HepG2 (cell line): ENCODE data around the gene SLC25A47. TPM values are rescaled to one million over a fixed set of nuclear protein-coding genes. Genes with fewer than 3 reads are reported as not detected.

Experiments used
- ATAC-seq: fragments of 200-7000 bp; cut with Tn5 transposase; 3 replicates; pipeline ENCODE4 v1.9.1; 2020; ENCODE audit warnings: mild to moderate bottlenecking, moderate library complexity
- BruUV-seq: library from RNA; stranded (reverse); fragments of 400-500 nt; replicated peaks from 2 replicates; lab custom pipeline; 2021; lab: Mats Ljungman, UMichigan
- CTCF ChIA-PET: fragments of 300-600 bp; formaldehyde crosslinking; extraction: SDS; loops from one replicate; lab custom pipeline; 2021; ENCODE audit warnings: low total read pairs, inconsistent platforms, low intra/inter-chr PET ratio; lab: Yijun Ruan, JAX
- POLR2A ChIA-PET: fragments of 350-600 bp; sonication (Branson Sonifier 250); formaldehyde crosslinking; loops from one replicate; lab custom pipeline; 2020; ENCODE audit warnings: antibody characterized with exemption, inconsistent platforms; lab: Yijun Ruan, JAX
- DNase-seq: peaks from one replicate; pipeline ENCODE4 v3.0.0-alpha.2; 2015; ENCODE audit warnings: low spot score
- FAIRE-seq: peaks from 3 replicates; lab custom pipeline; 2011; peaks lifted over from hg19 to GRCh38; lab: Jason Lieb, UNC
- H2AFZ ChIP-seq: one replicate; pipeline ENCODE4 v1.6.1; 2011; ENCODE audit warnings: low read length, inconsistent platforms
- H3K27ac ChIP-seq: fragments of 300-600 bp; 3 replicates; pipeline ENCODE4 v1.8.0; 2011; ENCODE audit warnings: mixed run types, mild to moderate bottlenecking, mixed read lengths, low read length, inconsistent platforms; ENCODE audit not compliant: insufficient read depth; ENCODE audit errors: extremely low read length
- H3K27me3 ChIP-seq, 2 experiments: fragments of 200-600 bp in 1 of 2; 2 replicates in 1 of 2; 3 replicates in 1 of 2; pipeline versions ENCODE4 v1.6.0 to v1.8.0; 2011; ENCODE audit warnings: low read length in 2 of 2, mild to moderate bottlenecking in 2 of 2, moderate library complexity in 2 of 2, inconsistent platforms in 1 of 2; ENCODE audit not compliant: insufficient read depth in 2 of 2, control insufficient read depth in 1 of 2
- H3K36me3 ChIP-seq, 2 experiments: fragments of 200-600 bp in 1 of 2; replicated peaks in 1 of 2; 2 replicates in 1 of 2; 3 replicates in 1 of 2; pipeline versions ENCODE4 v1.5.1 to v1.8.0; 2011; ENCODE audit warnings: low read length in 2 of 2, inconsistent platforms in 1 of 2; ENCODE audit not compliant: insufficient read depth in 2 of 2, control insufficient read depth in 1 of 2
- H3K4me1 ChIP-seq: 2 replicates; pipeline ENCODE4 v1.5.1; 2012; ENCODE audit warnings: low read length, inconsistent platforms; ENCODE audit not compliant: insufficient read depth
- H3K4me2 ChIP-seq: 2 replicates; pipeline ENCODE4 v1.6.0; 2011; ENCODE audit warnings: low read depth, low read length, inconsistent platforms
- H3K4me3 ChIP-seq, 3 experiments: fragments of 200-600 bp in 1 of 3; sonication (generic), shearing (Covaris generic) in 1 of 3; replicated peaks in 1 of 3; 2 replicates each; pipeline ENCODE4 v1.5.1; 2011 to 2016; ENCODE audit warnings: low read length in 3 of 3, inconsistent platforms in 2 of 3, low read depth in 2 of 3, mild to moderate bottlenecking in 2 of 3, control low read depth in 1 of 3, mixed read lengths in 1 of 3; ENCODE audit not compliant: insufficient read depth in 1 of 3
- H3K79me2 ChIP-seq: one replicate; pipeline ENCODE4 v1.6.1; 2011; ENCODE audit warnings: low read length, inconsistent platforms; ENCODE audit not compliant: insufficient read depth
- H3K9ac ChIP-seq: 2 replicates; pipeline ENCODE4 v1.6.0; 2011; ENCODE audit warnings: mild to moderate bottlenecking, low read depth, low read length, inconsistent platforms; ENCODE audit not compliant: insufficient read depth
- H3K9me3 ChIP-seq: 2 replicates; pipeline ENCODE4 v1.5.1; 2012; ENCODE audit warnings: mild to moderate bottlenecking, low read length
- H4K20me1 ChIP-seq: 2 replicates; pipeline ENCODE4 v1.6.0; 2011; ENCODE audit warnings: inconsistent platforms, mild to moderate bottlenecking, low read length, moderate library complexity; ENCODE audit not compliant: insufficient read depth
- ADNP ChIP-seq: sonication (generic); formaldehyde crosslinking; IDR thresholded peaks from 2 replicates; pipeline ENCODE4 v1.4.0; 2020; ENCODE audit warnings: missing genetic modification reagents
- JUND ChIP-seq: sonication (generic); formaldehyde crosslinking; IDR thresholded peaks from 2 replicates; pipeline ENCODE4 v1.8.0; 2022; ENCODE audit warnings: mild to moderate bottlenecking, missing genetic modification reagents
- KDM5B ChIP-seq: sonication (generic); formaldehyde crosslinking; IDR thresholded peaks from 2 replicates; pipeline ENCODE4 v1.4.0; 2020; ENCODE audit warnings: missing genetic modification reagents, mild to moderate bottlenecking, borderline replicate concordance
- NFE2 ChIP-seq: sonication (generic); formaldehyde crosslinking; IDR thresholded peaks from 2 replicates; pipeline ENCODE4 v1.4.0; 2020; ENCODE audit warnings: missing genetic modification reagents
- PTBP1 ChIP-seq: fragments of 200-400 bp; formaldehyde crosslinking; IDR thresholded peaks from 2 replicates; pipeline ENCODE4 v1.6.1; 2018; ENCODE audit warnings: low read length, low read depth; ENCODE audit not compliant: poor library complexity, severe bottlenecking
- RAD21 ChIP-seq: fragments of 450-650 bp; formaldehyde crosslinking; IDR thresholded peaks from 2 replicates; pipeline ENCODE4 v1.5.0; 2020; ENCODE audit warnings: mild to moderate bottlenecking
- SP140L ChIP-seq: sonication (generic); formaldehyde crosslinking; IDR thresholded peaks from 2 replicates; pipeline ENCODE4 v1.4.0; 2020; ENCODE audit warnings: missing genetic modification reagents, borderline replicate concordance
- ZBTB39 ChIP-seq: sonication (generic); formaldehyde crosslinking; IDR thresholded peaks from 2 replicates; pipeline ENCODE4 v1.5.0; 2020; ENCODE audit warnings: missing genetic modification reagents
- ZKSCAN5 ChIP-seq: sonication (generic); formaldehyde crosslinking; IDR thresholded peaks from 2 replicates; pipeline ENCODE4 v1.5.1; 2020; ENCODE audit warnings: mild to moderate bottlenecking, missing genetic modification reagents
- ZNF260 ChIP-seq: sonication (generic); formaldehyde crosslinking; IDR thresholded peaks from 2 replicates; pipeline ENCODE4 v1.4.0; 2020; ENCODE audit warnings: missing genetic modification reagents, low read depth, mild to moderate bottlenecking, borderline replicate concordance
- ZNF605 ChIP-seq: sonication (generic); formaldehyde crosslinking; IDR thresholded peaks from 2 replicates; pipeline ENCODE4 v1.8.0; 2022; ENCODE audit warnings: mild to moderate bottlenecking, missing genetic modification reagents
- ZNF674 ChIP-seq: sonication (generic); formaldehyde crosslinking; IDR thresholded peaks from 2 replicates; pipeline ENCODE4 v1.5.0; 2020; ENCODE audit warnings: low read depth, mild to moderate bottlenecking, missing genetic modification reagents
- WGBS: methylation state at CpG from one replicate; pipeline ENCODE4 v1.1.6; 2017; ENCODE audit warnings: low lambda C conversion rate; 5-methylcytosine and 5-hydroxymethylcytosine counted together
- in situ Hi-C: cut with HindIII; loops from 2 replicates; pipeline ENCODE4 v1.10.0; 2017; ENCODE audit warnings: low pct_unique_long_range_greater_than_20kb; ENCODE audit not compliant: extremely low pct_ligation_motif_present
- intact Hi-C: fragments of 100-400 bp; cut with micrococcal nuclease; formaldehyde crosslinking; loops from one replicate; pipeline ENCODE4 v1.10.0; 2022; ENCODE audit not compliant: unreplicated experiment
- polyA plus RNA-seq, 8 experiments: library from polyadenylated mRNA; depleted of rRNA in 3 of 8; stranded (reverse) in 7 of 8; unstranded in 1 of 8; fragments of >200 nt; fragmentation: Illumina TruSeq in 4 of 8; extraction: Trizol in 4 of 8; gene quantifications; 2 replicates each; pipeline versions ENCODE4 v1.2.1 to v1.2.3, GENCODE V29; 2011 to 2016; ENCODE audit warnings: low read depth in 4 of 8, missing spikeins in 1 of 8, mixed read lengths in 1 of 8; ENCODE audit not compliant: insufficient read depth in 1 of 8
- total RNA-seq, 5 experiments: library from RNA; depleted of rRNA; stranded (reverse); fragments of >200 nt; fragmentation: Illumina TruSeq; extraction: Trizol; gene quantifications; 2 replicates each; pipeline ENCODE4 v1.2.3, GENCODE V29; 2016; ENCODE audit warnings: low read depth in 1 of 5
- TF ChIP-seq, protein P1 (sequence below): sonication (generic); formaldehyde crosslinking; IDR thresholded peaks from 2 replicates; pipeline ENCODE4 v1.4.0; 2020; ENCODE audit warnings: missing genetic modification reagents, borderline replicate concordance
- TF ChIP-seq, protein P2 (sequence below): sonication (generic); formaldehyde crosslinking; IDR thresholded peaks from 2 replicates; pipeline ENCODE4 v1.5.0; 2020; ENCODE audit warnings: mild to moderate bottlenecking, missing genetic modification reagents

SLC25A47 gene
- total and polyA plus RNA-seq, 2 of the 13 experiments (the other 11 are each of a cell fraction or from before 2014, with no cell fraction given), result 1.0 to 1.7 TPM

DNA sequence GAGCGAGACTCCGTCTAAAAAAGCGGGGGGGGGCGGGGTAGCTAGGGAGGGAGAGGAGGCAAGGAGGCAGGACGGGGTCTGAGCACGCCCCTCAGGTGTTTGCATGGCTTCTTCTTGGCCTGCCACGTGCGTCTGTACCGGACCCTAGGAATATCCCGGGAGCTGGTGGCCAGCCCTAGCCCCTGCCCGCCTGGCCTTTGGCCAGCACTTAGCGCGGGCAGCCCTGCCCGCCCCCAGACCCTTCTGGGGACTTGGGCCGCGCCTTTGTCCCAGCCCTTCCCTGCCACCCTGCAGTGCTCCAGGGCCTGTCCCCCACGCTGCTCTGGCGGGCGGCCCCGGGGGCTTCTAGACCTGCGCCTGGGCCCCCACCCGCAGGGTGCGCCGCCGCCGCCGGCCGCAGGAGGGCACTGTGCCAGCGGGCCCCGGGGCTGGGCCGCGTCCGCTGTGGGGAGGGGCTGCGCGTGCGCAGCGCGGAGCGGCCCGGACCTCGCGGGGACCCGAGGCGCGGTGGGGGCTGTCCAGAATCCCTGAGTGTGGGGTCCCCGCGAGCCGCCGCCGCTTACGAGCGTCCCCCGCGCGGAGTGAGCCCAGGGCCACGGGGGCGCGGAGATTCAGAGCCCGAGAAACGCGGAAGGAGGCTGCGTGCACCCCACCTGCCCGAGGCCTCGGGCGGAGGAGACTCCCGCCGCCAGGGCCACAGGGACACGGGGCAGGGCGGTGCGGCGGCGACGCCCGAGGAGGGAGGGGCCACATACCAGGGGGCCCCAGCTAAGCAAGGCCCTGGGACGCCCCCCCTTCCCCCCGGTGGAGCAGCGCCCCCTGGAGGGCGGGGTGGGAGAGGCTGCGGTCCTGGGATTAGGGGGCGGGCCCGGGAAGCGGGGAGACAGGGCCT lies 37.9 kb upstream of the SLC25A47 start:
- H3K79me2 ChIP-seq, result peaks cover 7% of the 10 kb centered on the region
- peak overlapping the region; percentile 59 to 77 (median 75) for H3K4me3 ChIP-seq
- H2AFZ ChIP-seq, result no peak overlapping the region
- no TSS peak for BruUV-seq
- DNase-seq, result peak; percentile 40
- peak overlapping the region; percentile 84 for H3K27ac ChIP-seq
- POLR2A ChIA-PET, result interaction anchor here (0.8 to 1.6 kb wide), 4 partner anchors 38 to 90 kb away, joined by 3 to 5 read pairs (median 3); partner anchors contain the start of gene SLC25A47
- peak overlapping the region; percentile 85 for H3K4me2 ChIP-seq
- CTCF ChIA-PET, result interaction anchor here (1.9 to 2.0 kb wide), 2 partner anchors 14 to 93 kb away, joined by 8 to 14 read pairs; no protein-coding TSS in a partner anchor
- FAIRE-seq, result no peak
- intact Hi-C loops, result no loop called here
- peaks cover 3 to 8% of the 10 kb centered on the region in 2 experiments; a peak in 2 of 5 replicates for H3K36me3 ChIP-seq
- H3K4me1 ChIP-seq, result peaks cover 62% of the 10 kb centered on the region
- no peaks in the 10 kb centered on the region for H3K27me3 ChIP-seq
- H3K9me3 ChIP-seq, result no peaks in the 10 kb centered on the region
- peak; percentile 74 for ATAC-seq
- no peaks in the 10 kb centered on the region; the same call in 1 of the 2 replicates for H4K20me1 ChIP-seq
- H3K9ac ChIP-seq, result peak overlapping the region; percentile 91
- WGBS, result 44% methylated on average over 13 of the region's 82 CpGs
- in situ Hi-C loops, result no loop called here
- TF ChIP-seq NFE2, result 0 out of 2 replicates have a peak, but pooled peaks have one; percentile 16
- no peak for TF ChIP-seq ZBTB39 (CRISPR knock-in tag)
- peak; percentile 93 for TF ChIP-seq KDM5B (CRISPR knock-in tag)
- TF ChIP-seq JUND (CRISPR knock-in tag), result no peak
- no peak for TF ChIP-seq ZNF605 (CRISPR knock-in tag)
- TF ChIP-seq, protein P1, sequence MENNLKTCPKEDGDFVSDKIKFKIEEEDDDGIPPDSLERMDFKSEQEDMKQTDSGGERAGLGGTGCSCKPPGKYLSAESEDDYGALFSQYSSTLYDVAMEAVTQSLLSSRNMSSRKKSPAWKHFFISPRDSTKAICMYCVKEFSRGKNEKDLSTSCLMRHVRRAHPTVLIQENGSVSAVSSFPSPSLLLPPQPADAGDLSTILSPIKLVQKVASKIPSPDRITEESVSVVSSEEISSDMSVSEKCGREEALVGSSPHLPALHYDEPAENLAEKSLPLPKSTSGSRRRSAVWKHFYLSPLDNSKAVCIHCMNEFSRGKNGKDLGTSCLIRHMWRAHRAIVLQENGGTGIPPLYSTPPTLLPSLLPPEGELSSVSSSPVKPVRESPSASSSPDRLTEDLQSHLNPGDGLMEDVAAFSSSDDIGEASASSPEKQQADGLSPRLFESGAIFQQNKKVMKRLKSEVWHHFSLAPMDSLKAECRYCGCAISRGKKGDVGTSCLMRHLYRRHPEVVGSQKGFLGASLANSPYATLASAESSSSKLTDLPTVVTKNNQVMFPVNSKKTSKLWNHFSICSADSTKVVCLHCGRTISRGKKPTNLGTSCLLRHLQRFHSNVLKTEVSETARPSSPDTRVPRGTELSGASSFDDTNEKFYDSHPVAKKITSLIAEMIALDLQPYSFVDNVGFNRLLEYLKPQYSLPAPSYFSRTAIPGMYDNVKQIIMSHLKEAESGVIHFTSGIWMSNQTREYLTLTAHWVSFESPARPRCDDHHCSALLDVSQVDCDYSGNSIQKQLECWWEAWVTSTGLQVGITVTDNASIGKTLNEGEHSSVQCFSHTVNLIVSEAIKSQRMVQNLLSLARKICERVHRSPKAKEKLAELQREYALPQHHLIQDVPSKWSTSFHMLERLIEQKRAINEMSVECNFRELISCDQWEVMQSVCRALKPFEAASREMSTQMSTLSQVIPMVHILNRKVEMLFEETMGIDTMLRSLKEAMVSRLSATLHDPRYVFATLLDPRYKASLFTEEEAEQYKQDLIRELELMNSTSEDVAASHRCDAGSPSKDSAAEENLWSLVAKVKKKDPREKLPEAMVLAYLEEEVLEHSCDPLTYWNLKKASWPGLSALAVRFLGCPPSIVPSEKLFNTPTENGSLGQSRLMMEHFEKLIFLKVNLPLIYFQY (CRISPR knock-in tag), result no peak; the same call in 1 of the 2 replicates
- TF ChIP-seq PTBP1, result no peak
- TF ChIP-seq ZNF674 (CRISPR knock-in tag), result no peak
- TF ChIP-seq ADNP (CRISPR knock-in tag), result peak; percentile 56; the same call in 1 of the 2 replicates
- TF ChIP-seq SP140L (CRISPR knock-in tag), result no peak; the same call in 1 of the 2 replicates
- peak; percentile 83 for TF ChIP-seq RAD21 (CRISPR knock-in tag)
- TF ChIP-seq, protein P2, sequence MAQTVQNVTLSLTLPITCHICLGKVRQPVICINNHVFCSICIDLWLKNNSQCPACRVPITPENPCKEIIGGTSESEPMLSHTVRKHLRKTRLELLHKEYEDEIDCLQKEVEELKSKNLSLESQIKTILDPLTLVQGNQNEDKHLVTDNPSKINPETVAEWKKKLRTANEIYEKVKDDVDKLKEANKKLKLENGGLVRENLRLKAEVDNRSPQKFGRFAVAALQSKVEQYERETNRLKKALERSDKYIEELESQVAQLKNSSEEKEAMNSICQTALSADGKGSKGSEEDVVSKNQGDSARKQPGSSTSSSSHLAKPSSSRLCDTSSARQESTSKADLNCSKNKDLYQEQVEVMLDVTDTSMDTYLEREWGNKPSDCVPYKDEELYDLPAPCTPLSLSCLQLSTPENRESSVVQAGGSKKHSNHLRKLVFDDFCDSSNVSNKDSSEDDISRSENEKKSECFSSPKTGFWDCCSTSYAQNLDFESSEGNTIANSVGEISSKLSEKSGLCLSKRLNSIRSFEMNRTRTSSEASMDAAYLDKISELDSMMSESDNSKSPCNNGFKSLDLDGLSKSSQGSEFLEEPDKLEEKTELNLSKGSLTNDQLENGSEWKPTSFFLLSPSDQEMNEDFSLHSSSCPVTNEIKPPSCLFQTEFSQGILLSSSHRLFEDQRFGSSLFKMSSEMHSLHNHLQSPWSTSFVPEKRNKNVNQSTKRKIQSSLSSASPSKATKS, result no peak
- no peak for TF ChIP-seq ZNF260 (CRISPR knock-in tag)
- no peak for TF ChIP-seq ZKSCAN5 (CRISPR knock-in tag)
